ENCODE data around the gene ZFAND5. TPM values are rescaled to one million over a fixed set of nuclear protein-coding genes. Genes with fewer than 3 reads are reported as not detected.

ZFAND5 gene, protein sequence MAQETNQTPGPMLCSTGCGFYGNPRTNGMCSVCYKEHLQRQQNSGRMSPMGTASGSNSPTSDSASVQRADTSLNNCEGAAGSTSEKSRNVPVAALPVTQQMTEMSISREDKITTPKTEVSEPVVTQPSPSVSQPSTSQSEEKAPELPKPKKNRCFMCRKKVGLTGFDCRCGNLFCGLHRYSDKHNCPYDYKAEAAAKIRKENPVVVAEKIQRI
- 134 TPM for total RNA-seq (ENCODE audit: insufficient read depth, low replicate concordance)

DNA sequence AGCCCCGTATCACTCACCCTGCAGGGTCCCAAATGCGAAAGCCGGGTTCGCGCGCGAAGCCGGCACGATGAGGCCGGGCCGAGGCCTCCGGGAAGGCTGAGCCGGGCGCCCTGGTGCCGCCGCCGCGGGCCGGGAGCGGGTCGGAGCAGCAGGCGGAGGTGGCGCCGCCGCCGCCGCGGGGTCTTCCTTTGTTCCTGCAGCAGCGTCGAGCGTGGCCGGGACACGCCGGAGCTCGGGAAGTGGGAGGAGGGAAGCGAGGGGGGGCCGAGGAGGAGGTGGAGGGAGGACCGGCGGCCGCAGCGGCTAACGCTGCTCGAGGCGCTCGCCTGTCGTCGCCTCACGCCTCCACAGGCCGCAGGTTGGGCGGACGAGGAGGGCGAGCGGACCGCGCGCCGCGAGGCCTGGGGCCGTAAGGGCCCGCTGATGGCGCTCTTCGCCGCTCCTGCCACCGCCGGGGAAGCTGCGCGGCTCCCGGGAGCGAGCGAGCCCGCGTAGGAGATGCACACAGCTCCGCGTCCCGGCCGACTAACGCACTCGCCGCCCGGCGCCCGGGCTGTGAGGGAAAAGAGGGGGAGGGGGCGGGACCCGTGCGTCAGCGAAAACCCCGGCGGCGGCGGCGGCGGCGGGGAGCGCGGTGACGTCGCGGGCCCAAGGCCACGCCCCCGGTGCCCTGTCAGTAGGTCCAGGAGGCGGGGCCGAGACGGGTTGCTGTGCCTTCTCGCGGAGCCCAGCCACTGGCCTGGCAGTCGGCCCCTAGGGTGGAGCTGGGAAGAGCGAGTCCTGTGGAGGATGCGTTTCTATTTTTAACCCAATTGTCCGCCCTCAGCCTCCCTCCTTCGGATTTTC, at the start of gene ZFAND5:
TSS of gene ZFAND5 (minus strand) at position 530 of the 846 bp plus-strand sequence. CDS start 4,430 bp downstream, outside the sequence.
- DNase-seq (ENCODE audit: low spot score), result peak; percentile 99

DNA sequence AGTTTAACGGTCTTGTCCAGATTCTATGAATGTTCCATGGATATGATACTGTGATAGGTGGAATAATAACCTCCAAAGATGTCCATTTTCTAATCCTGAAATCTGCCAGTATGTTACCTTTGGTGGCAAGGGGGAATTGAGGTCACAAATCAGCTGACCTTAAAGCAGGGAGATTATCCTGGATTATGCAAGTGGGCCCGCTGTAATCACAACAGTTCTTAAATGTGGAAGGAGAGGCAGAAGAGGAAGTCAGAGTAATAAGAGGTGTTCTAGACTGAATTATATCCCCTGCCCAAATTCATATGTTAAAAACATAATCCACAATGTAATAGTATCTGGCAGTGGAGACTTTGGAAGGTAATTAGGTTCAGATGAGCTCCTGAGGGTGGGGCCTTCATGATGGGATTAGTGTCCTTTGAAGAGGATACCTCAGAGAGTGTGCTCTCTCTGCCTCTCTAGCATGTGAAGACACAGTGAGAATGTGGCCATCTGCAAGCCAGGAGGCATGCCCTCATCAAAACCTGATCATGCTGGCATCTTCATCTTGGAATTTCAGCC, 47.6 kb upstream of the ZFAND5 start:
- no peak for DNase-seq (ENCODE audit: low spot score)

GRCh38 chr9:72410214-72410613, 45.2 kb upstream of the ZFAND5 start:
- no peak for DNase-seq (ENCODE audit: low spot score)

GRCh38 chr9:72407114-72407513, 42.1 kb upstream of the ZFAND5 start:
- peak; percentile 34 for DNase-seq (ENCODE audit: low spot score)

DNA sequence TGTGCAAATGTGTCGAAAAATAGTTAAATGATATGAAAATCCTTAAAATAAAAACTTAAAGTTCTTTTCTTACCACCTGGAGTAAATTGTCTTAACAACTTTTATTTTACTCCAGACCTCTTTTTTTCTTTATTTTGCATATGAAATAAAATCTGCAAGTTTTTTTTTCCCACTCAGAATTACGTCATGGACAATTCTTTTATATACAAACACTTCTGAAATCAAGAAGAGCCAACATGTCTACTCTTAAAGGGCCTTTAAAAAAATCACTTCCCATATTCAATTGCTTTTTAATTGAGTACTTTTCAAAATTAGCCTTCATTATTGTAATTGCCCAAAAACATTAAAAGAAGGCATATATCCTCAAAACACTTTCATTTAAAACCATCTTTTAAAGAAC, 37.7 kb upstream of the ZFAND5 start:
- DNase-seq (ENCODE audit: low spot score), result no peak

GRCh38 chr9:72401396-72401795, 36.4 kb upstream of the ZFAND5 start:
- DNase-seq (ENCODE audit: low spot score), result no peak

- no peak for DNase-seq (ENCODE audit: low spot score)
These were observed 35.9 kb upstream of the ZFAND5 start for GRCh38 chr9:72400866-72401265.

DNA sequence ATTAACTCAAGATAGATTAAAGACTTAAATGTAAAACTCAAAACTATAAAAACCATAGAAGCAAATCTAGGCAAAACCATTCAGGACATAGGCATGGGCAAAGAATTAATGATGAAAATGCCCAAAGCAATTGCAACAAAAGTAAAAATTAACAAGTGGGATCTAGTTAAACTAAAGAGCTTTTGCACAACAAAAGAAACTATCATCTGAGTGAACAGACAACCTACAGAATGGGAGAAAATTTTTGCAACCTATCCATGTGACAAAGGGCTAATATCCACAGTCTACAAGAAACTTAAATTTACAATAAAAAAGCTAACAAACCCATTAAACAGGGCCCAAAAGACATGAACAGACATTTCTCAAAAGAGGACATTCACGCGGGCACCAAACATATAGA, 34.4 kb upstream of the ZFAND5 start:
- no peak for DNase-seq (ENCODE audit: low spot score)

DNA sequence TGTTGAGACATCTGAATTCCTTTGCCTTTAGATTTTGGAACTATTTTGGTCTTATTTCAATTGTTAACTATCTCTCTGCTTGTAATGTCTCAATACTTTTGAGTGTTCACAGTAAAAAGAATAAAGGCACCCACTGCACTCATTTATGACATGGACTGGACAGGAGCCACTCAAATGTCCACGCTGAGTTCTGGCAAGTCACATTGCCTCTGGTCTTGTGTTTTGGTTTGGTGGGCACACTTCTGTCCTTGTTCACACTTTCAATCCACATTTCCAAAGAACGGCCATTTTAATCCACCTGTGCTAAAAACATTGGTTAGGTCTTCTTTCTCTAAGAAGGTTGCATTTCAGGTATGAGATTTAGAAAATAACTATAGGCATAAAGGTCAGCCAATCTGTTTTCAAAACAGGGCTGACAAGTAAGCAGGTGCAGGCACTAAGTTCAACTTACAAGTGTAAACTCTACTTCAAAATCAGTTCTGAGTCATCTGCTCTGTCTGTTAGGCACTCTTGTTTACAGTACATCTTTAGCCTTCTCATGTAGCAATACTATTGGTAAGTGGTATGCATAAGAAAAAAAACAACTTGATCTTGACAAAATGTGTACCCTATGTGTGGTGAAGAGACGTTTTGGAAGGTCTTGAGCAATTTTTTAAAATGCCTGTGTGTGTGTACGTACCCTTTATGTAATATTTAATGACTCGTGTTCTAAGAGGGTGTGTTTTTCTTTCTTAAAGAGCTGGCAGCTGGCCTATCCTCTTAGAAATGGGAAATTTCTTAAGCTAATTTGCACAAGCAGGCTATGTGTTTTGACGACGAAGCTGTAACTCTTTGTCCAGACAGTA, 31.5 kb upstream of the ZFAND5 start:
- DNase-seq (ENCODE audit: low spot score), result peak; percentile 17

GRCh38 chr9:72394066-72394465, 29.1 kb upstream of the ZFAND5 start:
- no peak for DNase-seq (ENCODE audit: low spot score)

GRCh38 chr9:72390907-72391306, 25.9 kb upstream of the ZFAND5 start:
- DNase-seq (ENCODE audit: low spot score), result no peak

DNA sequence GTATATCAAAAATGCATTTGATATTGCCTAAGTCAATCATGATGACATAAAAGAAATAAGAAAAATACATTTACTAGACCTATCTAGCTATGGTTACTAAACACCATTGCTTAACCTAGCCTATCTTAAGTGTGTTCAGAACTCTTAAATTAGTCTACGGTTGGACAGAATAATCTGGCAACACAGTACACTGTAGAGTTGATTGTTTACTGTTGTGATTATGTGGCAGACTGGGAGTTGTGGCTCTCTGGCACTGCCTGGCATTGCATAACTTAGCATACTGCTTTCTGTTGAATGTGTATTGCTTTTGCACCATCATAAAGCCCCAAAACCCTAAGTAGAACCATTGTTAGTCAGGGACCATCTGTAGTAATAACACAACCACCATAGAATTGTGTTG, 21.2 kb upstream of the ZFAND5 start:
- no peak for DNase-seq (ENCODE audit: low spot score)

- DNase-seq (ENCODE audit: low spot score), result no peak
These were observed 19.9 kb upstream of the ZFAND5 start for GRCh38 chr9:72384710-72385485.

DNA sequence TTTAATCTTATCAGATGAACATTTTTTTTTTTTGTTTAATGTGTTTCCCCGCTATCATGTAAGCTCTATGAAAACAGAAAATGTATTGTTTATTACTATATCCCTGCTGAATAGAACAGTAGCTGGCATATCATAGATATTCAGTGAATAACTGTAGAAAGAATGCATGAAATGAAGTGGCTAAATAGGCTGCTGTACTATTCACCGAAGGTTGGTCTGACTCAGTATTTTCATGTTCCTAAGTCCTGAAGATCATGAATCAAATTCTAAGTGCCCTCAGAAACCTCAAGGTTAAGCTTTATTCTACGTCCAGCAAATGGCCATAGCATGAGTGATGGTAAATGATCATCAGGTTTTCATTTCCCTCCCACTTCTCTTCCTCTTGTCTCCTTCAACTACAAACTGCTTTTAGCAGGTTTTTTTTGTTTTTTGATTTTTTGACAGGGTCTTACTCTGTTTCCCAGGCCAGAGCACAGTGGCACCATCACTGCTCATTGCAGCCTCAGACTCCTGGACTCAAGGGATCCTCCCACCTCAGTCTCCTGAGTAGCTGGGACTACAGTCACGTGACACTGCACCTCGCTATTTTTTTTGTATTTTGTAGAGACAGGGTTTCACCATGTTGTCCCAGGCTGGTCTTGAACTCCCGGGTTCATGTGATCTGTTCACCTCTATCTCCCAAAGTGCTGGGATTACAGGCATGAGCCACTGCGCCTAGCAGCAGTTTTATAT, 19.1 kb upstream of the ZFAND5 start:
- DNase-seq (ENCODE audit: low spot score), result no peak

DNA sequence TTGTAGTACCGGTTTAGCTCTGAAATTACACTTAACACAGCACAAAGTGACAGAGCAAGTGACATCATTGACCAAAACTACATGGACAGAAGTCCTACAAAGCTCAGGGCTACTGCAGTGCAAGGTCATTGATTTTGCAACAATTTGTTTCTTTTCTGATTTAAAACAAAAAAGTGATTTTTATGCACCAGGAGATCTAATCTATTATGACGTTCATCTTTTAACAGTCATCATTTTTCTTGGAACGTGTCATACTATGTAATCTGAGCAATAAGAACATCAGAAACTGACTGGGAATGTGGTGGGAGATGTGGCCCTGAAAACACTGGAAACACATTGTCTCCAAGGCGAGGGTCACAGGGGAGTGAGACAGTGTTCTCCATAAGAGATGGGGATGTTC, 17.4 kb upstream of the ZFAND5 start:
- DNase-seq (ENCODE audit: low spot score), result no peak

DNA sequence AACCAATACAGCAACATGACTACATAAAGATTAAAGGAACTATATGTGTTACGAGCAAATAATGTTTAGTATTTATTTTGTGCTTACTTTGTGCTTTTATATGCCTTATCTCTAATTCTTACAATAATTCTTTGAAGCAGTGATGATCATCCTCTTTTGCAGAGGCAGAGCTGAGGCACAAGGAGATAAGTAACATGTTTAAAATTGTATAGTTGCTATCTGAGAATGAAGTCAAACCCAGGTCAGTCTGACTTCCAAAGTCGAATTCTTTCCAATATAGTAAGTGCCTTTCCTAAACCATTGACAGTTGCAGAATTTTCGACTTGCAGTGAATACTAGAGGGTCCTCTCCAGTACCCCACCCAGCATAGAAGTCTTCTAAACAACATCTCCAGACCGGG, 12.0 kb upstream of the ZFAND5 start:
- peak; percentile 67 for DNase-seq (ENCODE audit: low spot score)

- DNase-seq (ENCODE audit: low spot score), result peak; percentile 27
These were observed 6.1 kb upstream of the ZFAND5 start for GRCh38 chr9:72371151-72371550.

GRCh38 chr9:72365525-72366256, 683 bp upstream of the ZFAND5 start:
- peak; percentile 89 for DNase-seq (ENCODE audit: low spot score)

DNA sequence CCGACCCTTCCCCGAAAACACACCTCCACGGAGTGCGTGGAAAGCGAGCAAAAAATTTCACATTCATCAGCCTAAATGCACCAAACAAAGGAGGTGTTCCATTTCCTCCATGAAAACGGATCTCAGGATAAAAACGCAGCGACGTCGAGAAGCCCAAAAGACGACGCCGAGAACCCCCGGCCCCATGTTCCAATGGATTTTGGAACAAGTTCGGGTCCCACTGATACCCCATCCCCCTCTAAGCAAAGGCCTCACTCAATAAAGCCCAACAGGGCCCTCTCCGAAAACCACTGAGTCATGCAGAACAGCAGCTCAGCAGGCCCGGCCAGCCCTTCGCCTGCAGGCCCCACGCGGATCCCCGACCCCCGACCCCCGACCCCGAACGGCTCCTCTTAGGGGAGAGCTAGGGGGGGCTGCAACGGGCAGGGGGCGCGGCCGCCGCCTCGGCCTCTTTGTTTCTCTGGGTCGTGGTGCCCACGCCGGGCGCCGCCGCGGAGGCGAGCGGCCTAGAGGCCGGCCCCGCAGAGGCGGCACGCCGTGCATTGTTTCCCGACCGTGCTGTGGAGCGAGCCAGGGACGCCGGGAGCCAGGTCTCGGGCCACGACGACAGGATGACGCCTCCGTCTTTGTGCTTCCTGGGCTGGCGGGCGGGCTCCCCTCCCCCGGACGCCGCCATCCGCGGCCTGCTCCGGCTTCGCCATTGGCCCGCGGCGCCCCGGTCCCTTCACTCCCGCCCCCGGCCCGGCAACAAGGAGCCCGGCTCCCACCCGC, 915 bp downstream of the ZFAND5 start:
- DNase-seq (ENCODE audit: low spot score), result peak; percentile 64
